GM21390 (cell line): Measurements from ENCODE around the gene CREG2.
"Not testable (repeated sequence)": the region's sequence is repeated elsewhere in the genome, so short reads cannot be mapped to it uniquely, and the experiment has no call there.

ENCODE experiments used
- ATAC-seq: cut with Tn5 transposase; IDR thresholded peaks from one replicate; pipeline ENCODE4 v1.9.1; 2021; ENCODE audit not compliant: unreplicated experiment

CREG2 gene

DNA sequence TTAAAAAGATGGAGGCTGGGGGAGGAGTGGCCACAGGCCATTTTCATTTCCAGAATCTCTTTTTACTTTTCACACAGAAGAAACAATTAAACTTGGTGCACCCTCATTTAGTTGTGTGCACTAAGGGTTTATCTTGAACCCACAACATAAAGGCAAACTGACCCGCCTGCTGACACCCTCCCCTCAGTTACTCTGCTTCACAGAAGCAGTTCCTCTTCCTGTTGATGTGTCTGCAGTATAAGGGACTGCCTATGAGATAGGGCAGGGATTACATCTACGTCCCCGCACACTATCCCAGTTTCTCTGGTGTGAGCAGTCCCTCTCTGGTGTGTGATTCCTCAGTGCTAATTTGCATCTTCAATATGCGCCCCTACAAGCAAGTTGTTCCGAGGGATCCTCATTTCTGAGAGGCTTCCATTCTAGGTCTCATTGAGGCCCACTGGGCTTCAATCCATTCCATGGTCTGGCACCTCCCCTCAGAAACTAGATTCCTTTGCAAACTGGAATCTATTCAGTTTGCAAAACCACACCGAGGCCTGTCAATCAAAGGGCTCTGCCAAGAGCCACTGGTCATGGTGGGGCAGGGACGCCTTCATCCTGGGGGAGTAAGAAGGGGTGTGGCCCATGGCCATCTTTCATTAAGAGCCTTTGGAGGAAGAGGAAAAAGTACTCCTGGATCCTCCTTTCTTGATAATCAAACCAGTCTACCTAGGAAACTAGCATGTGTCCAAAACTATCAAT, 12.3 kb downstream of the CREG2 start:
- no peak for ATAC-seq

DNA sequence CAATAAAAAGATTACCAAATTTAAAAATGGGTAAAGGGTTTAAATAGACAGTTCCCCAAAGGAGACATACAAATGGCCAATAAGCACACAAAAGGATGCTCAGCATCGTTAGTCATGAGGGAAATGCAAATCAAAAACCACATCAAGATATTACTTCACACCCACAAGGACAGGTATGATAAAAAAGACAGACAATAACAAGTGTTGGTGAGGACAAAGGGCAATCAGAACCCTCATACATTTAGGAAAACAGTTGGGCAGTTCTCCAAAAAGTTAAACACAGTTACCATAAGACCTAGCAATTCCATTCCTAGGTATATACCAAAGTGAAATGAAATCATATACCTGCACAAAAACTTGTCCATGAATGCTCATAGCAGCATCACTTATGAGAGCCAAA, 14.5 kb downstream of the CREG2 start:
- no peak for ATAC-seq

GRCh38 chr2:101371636-101372035, 15.7 kb downstream of the CREG2 start:
- no peak for ATAC-seq

DNA sequence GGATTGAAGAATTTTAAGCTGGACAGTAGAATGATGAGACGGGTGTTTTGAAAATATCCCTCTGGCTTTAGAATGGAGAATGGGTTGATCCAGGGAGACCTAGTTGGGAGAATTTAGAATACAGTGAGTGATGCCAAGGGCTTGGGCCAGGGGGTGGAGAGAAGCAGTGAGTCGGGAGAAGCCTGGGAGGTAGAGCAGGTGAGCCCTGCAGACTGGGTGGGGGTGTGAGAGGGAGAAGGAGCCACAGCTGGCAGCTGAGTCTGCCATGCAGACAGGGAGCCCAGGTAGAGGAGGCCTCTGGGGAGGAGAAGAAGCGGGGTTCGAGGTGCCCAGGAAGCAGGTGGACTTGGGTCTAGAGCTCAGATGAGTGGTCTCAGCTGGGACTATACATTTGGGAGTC, 18.2 kb downstream of the CREG2 start:
- ATAC-seq = no peak

DNA sequence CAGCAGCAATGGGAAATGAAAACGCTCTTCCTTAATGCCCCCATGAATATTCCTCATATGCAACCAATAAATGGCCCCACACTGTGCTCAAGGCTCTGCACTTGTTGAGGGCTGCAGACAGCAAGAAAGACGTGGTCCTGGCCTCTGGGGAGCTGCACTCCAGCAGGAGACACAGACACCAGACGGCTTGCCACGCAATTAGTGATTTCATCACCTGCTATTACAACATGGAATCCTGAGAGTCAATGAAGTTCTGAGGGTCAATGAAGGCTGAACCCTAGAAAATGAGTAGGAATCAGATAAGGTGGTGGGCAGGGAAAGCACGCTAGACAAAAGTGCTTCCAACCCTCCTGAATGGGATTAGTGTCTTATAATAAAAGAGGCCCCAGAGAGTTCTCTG, 18.9 kb downstream of the CREG2 start:
- no peak for ATAC-seq

DNA sequence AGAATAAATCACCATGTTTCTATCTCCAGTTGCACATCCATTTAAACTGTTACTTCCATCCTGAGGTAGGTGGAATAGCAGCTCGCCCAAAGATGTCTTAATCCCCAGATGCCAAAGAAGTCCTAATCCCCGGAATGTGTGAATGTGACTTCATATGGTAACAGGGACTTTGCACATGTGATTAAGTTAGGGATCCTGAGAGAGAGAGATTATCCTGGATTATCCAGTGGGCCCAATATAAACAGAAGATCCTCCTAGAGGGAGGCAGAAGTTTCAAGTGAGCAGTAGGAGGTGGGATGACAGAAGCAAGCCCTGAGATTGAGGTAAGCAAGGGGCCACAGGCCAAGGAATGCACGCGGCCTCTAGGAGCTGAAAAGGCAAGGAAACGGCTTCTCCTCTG, 19.8 kb downstream of the CREG2 start:
- ATAC-seq = no peak

- no peak for ATAC-seq
These were observed 22.4 kb downstream of the CREG2 start for GRCh38 chr2:101364878-101365277.

GRCh38 chr2:101362777-101363176, 24.5 kb downstream of the CREG2 start:
- no peak for ATAC-seq

- no peak for ATAC-seq
These were observed 25.0 kb downstream of the CREG2 start for GRCh38 chr2:101362316-101362715.

DNA sequence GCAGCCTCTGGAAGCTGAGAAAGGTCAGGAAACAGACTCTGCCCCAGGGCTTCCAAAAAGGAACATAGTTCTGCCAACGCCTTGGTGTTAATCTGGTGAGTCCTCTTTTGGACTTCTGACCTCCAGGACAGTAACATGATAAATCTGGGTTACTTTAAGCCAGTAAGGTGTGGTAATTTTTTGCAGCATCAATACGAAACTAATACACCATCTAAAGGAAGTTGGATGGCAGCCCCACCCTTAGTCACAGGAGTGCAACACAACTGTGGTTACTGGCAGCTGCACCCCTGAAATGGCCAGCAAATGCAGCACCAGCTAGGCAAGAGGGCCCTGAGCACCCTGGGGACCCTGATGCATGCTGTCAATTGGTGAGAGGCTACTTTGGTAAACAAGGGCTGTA, 25.8 kb downstream of the CREG2 start:
- no peak for ATAC-seq

- ATAC-seq = no peak
These were observed 26.2 kb downstream of the CREG2 start for GRCh38 chr2:101361121-101361520.

DNA sequence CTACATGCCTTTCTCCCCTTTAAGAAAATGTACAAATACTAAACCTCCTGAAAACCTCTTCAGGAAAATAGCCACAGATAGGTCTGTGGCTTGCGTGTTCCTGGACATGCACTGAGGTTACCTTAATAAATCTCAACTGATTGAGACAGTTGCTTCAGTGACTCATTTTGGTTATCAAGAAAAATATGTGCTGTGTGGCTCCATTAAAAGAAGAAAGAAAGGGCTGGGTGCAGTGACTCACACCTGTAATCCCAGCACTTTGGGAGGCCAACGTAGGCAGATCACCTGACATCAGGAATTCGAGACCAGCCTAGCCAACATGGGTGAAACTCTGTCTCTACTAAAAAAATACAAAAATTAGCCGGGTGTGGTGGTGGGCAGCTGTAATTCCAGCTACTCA, 27.1 kb downstream of the CREG2 start:
- no peak for ATAC-seq

DNA sequence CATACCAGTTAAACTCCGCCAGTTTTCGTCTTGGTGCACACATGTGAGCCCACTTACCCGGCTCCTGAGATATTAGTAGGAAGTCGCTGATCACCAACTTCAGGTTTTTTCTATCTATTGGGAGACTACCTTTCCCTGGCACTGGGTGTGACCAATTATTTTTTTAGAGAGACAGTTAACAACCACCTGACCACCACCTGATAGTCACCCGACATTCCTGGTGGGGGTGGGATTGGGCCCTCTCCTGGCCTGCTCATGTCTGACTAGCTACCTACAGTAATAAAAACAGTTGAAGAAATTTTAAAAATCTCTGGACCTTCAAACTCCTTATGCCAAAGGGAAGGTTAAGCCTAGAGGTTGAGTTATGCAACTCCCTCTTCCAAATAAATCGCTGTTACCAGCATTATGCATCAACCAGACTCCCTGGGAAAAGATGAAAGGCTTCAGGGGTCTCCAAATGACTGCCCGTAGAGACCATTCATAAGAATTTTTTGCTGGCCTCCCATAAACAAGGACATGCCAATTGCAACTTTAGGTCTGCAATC, 27.8 kb downstream of the CREG2 start:
- ATAC-seq = no peak

GRCh38 chr2:101357376-101357775, 29.9 kb downstream of the CREG2 start:
- no peak for ATAC-seq

GRCh38 chr2:101356521-101356920, 30.8 kb downstream of the CREG2 start:
- no peak for ATAC-seq

- ATAC-seq = no peak
These were observed 31.2 kb downstream of the CREG2 start for GRCh38 chr2:101356055-101356454.

GRCh38 chr2:101355401-101356054, 31.8 kb downstream of the CREG2 start:
- no peak for ATAC-seq

DNA sequence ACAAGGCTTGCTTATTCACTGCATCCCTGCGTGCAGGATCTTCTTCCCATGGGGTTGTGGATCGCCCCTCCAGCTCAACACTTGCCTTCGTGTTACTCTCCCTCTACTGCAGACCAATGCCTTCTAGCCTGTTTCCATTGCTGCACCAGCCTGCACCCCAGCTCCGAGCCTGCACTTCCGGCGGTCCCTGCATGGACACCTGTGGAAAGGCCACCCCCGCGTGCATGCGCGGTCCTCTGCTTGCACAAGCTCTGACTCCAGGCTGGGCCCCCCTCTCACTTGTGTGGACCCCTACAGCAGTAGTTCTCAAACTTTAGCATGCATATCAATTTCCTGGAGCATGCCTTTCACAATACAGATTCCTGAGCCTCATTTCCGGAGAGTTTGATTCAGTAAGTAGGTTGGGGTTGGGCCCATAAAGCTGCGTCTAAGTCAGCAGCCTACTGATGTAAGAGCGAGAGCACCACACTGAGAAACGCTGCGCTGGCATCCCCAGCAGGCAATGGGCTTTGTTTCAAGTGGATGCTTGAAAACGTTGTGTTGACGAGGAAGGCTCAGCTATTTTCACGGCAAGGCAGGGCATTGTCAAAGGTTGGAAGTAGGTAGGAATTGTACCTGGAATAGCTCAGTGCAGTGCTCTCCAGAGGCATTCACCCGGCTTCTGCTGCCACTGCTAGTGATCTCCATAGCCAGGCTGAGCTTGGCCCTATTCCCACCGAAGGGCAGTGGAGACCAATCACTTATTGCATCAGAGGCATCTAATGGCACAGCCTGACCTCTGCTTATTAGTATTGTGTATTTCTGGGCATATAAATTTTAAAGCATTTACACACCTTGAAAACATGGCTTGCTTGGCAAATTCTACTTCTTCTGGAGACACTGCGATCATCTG, 32.6 kb downstream of the CREG2 start:
- ATAC-seq = no peak

DNA sequence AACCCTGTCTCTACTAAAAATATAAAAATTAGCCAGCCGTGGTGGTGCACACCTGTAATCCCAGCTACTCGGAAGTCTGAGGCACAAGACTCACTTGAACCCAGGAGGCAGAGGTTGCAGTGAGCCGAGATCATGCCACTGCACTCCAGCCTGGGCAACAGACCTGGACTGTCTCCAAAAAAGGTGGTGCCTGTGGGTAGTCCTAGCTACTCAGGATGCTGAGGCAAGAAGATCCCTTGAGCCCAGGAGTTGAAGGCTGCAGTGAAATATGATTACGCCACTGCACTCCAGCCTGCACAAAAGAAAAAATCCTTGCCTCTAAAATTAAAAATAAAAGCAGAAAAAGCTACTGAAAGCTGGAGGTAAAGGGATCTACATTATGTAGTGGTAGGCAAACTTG, 34.7 kb downstream of the CREG2 start:
- not testable (repeated sequence) for ATAC-seq

GRCh38 chr2:101351207-101351606, 36.1 kb downstream of the CREG2 start:
- ATAC-seq = no peak

- ATAC-seq = no peak
These were observed 37.2 kb downstream of the CREG2 start for GRCh38 chr2:101349893-101350662.
